Subcutaneous preadipocyte (primary cell): ENCODE data around the gene ISCA1. TPM values are rescaled to one million over a fixed set of nuclear protein-coding genes. Genes with fewer than 3 reads are reported as not detected.

Experiments used
- small RNA-seq: library from RNA; depleted of rRNA; stranded (forward); fragments of <200 nt; gene quantifications from one replicate; pipeline ENCODE3, GENCODE V24; 2012
- total RNA-seq: library from RNA; depleted of rRNA; stranded (reverse); fragments of >200 nt; gene quantifications from 2 replicates; pipeline ENCODE4 v1.2.3, GENCODE V29; 2012

ISCA1 gene
- 20.3 and 22.8 TPM in 2 replicates for total RNA-seq

GRCh38 chr9:86282077-86282978 is at the start of gene ISCA1:
TSS of gene ISCA1 (minus strand) at chr9:86282538. CDS start at chr9:86282458, 80 bp downstream.

DNA sequence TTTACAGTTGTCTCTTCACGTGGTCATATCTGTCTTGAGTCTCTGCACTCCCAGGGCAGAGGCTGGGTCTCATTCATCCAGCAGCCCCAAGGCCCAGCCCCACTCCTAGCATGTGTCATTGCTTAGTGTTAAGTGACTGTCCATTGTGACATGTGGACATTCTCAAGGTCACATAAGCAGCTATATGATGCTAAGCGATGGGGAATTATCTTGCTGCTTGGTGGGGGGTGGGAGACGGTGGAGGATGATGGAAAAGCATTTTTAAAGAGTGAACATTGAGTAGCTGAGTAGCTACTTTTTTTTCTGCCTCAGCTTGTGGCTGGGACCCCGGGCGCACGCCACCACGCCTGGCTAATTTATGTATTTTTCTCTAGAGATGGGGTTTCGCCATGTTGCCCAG is 22.8 kb downstream of the ISCA1 start, which contains the start of gene C9orf153:
Gene C9orf153 (minus strand): TSS at position 101 of the 400 bp plus-strand sequence. CDS start 30,054 bp downstream, outside the sequence.

Small RNA genes lying within 50 kb of the gene (small RNA-seq; reads per million reads assigned to genes)
- not detected for gene AL137849.1
- gene RN7SKP264: not detected

Other genes starting within 250 kb of the ISCA1 start
- 37.1 and 38.1 TPM in 2 replicates for gene GOLM1, start 183.0 kb downstream of the ISCA1 start, total RNA-seq
- 0.20 and 0.37 TPM in 2 replicates for gene C9orf153, start 22.9 kb downstream of the ISCA1 start, total RNA-seq
- 92.5 and 121 TPM in 2 replicates for gene TUT7, start 71.9 kb upstream of the ISCA1 start, total RNA-seq